H7 (cell line): ENCODE data around the gene RNASE7. TPM values are rescaled to one million over a fixed set of nuclear protein-coding genes. Genes with fewer than 3 reads are reported as not detected.

Source experiments
- DNase-seq: peaks from one replicate; pipeline ENCODE4 v3.0.0; 2012
- H3K27me3 ChIP-seq: 2 replicates; pipeline ENCODE4 v1.6.0; 2011; ENCODE audit warnings: mild to moderate bottlenecking, low read length; ENCODE audit not compliant: control insufficient read depth, insufficient read depth
- H3K36me3 ChIP-seq: replicated peaks from 2 replicates; pipeline ENCODE4 v1.5.1; 2011; ENCODE audit warnings: low read length; ENCODE audit not compliant: control insufficient read depth, insufficient read depth
- H3K4me3 ChIP-seq: 2 replicates; pipeline ENCODE4 v1.5.1; 2011; ENCODE audit warnings: low read depth, mild to moderate bottlenecking, control low read depth, low read length, moderate library complexity; ENCODE audit not compliant: insufficient read depth
- total RNA-seq: library from RNA; depleted of rRNA; stranded (reverse); fragments of >200 nt; shearing (Covaris generic); gene quantifications from 2 replicates; pipeline ENCODE4 v1.2.3, GENCODE V29; 2014

The RNASE7 gene
- total RNA-seq, 1 experiment from 2014 or later, result not detected

DNA sequence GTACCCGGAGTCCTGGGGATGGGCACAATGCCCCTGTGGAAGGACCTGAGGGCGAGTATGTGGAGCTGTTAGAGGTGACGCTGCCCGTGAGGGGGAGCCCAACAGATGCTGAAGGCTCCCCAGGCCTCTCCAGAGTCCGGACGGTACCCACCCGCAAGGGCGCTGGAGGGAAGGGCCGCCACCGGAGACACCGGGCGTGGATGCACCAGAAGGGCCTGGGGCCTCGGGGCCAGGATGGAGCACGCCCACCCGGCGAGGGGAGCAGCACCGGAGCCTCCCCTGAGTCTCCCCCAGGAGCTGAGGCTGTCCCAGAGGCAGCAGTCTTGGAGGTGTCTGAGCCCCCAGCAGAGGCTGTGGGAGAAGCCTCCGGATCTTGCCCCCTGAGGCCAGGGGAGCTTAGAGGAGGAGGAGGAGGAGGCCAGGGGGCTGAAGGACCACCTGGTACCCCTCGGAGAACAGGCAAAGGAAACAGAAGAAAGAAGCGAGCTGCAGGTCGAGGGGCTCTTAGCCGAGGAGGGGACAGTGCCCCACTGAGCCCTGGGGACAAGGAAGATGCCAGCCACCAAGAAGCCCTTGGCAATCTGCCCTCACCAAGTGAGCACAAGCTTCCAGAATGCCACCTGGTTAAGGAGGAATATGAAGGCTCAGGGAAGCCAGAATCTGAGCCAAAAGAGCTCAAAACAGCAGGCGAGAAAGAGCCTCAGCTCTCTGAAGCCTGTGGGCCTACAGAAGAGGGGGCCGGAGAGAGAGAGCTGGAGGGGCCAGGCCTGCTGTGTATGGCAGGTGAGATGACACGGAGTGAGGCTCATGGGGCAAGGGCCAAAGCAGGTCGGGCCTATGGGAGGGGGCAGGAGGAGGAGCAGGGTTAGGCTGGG lies 32.5 kb downstream of the RNASE7 start:
- peaks cover 27% of the 10 kb centered on the region for H3K36me3 ChIP-seq

GRCh38 chr14:21075719-21076437 lies 33.7 kb downstream of the RNASE7 start:
- DNase-seq, result peak; percentile 24
- H3K36me3 ChIP-seq, result peaks cover 33% of the 10 kb centered on the region

More for the DNA sequence above, 32.5 kb downstream of the RNASE7 start:
- peak; percentile 43 for DNase-seq
- H3K27me3 ChIP-seq, result no peaks in the 10 kb centered on the region; the same call in 1 of the 2 replicates
- no peak overlapping the region for H3K4me3 ChIP-seq

GRCh38 chr14:21077672-21078071 lies 35.5 kb downstream of the RNASE7 start:
- Histone ChIP-seq H3K4me3 (no peak overlapping the region), H3K27me3 (no peaks in the 10 kb centered on the region; the same call in 1 of the 2 replicates), H3K36me3 (peaks cover 40% of the 10 kb centered on the region)
- no peak for DNase-seq

More at GRCh38 chr14:21075719-21076437, 33.7 kb downstream of the RNASE7 start:
- Histone ChIP-seq H3K27me3 (no peaks in the 10 kb centered on the region; the same call in 1 of the 2 replicates), H3K4me3 (no peak overlapping the region)

DNA sequence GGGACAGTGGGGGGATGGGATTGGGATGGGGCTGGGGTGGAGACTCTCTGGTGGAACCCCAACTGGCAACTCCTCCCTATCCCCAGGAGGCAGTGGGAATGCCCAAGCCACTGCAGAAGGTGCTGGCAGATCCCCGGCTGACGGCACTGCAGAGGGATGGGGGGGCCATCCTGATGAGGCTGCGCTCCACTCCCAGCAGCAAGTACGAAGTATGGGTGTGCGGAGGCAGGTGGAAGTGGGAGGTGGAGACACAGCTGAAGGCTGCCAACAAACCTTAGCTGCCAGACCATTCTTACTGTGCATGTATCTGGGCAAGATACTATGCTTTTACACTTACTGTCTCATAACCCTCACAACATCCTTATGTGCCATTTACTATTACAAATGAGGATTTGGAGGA lies 36.1 kb downstream of the RNASE7 start:
- peaks cover 40% of the 10 kb centered on the region for H3K36me3 ChIP-seq
- no peak for DNase-seq
- H3K27me3 ChIP-seq, result no peaks in the 10 kb centered on the region
- H3K4me3 ChIP-seq, result no peak overlapping the region

GRCh38 chr14:21078726-21079125 lies 36.6 kb downstream of the RNASE7 start:
- Histone ChIP-seq H3K27me3 (no peaks in the 10 kb centered on the region), H3K36me3 (peaks cover 42% of the 10 kb centered on the region), H3K4me3 (no peak overlapping the region)
- DNase-seq, result no peak

- peaks cover 53% of the 10 kb centered on the region for H3K36me3 ChIP-seq
- DNase-seq, result peak; percentile 57
- no peak overlapping the region for H3K4me3 ChIP-seq
- no peaks in the 10 kb centered on the region for H3K27me3 ChIP-seq
Observed at GRCh38 chr14:21081521-21082142, 39.5 kb downstream of the RNASE7 start.

- H3K36me3 ChIP-seq, result peaks cover 46% of the 10 kb centered on the region
Observed at GRCh38 chr14:21083565-21084325, 41.6 kb downstream of the RNASE7 start.

GRCh38 chr14:21084396-21084795 lies 42.2 kb downstream of the RNASE7 start:
- Histone ChIP-seq H3K4me3 (no peak overlapping the region), H3K36me3 (peaks cover 45% of the 10 kb centered on the region), H3K27me3 (no peaks in the 10 kb centered on the region)
- DNase-seq, result no peak

More at GRCh38 chr14:21083565-21084325, 41.6 kb downstream of the RNASE7 start:
- no peak overlapping the region for H3K4me3 ChIP-seq
- H3K27me3 ChIP-seq, result no peaks in the 10 kb centered on the region
- DNase-seq, result no peak

DNA sequence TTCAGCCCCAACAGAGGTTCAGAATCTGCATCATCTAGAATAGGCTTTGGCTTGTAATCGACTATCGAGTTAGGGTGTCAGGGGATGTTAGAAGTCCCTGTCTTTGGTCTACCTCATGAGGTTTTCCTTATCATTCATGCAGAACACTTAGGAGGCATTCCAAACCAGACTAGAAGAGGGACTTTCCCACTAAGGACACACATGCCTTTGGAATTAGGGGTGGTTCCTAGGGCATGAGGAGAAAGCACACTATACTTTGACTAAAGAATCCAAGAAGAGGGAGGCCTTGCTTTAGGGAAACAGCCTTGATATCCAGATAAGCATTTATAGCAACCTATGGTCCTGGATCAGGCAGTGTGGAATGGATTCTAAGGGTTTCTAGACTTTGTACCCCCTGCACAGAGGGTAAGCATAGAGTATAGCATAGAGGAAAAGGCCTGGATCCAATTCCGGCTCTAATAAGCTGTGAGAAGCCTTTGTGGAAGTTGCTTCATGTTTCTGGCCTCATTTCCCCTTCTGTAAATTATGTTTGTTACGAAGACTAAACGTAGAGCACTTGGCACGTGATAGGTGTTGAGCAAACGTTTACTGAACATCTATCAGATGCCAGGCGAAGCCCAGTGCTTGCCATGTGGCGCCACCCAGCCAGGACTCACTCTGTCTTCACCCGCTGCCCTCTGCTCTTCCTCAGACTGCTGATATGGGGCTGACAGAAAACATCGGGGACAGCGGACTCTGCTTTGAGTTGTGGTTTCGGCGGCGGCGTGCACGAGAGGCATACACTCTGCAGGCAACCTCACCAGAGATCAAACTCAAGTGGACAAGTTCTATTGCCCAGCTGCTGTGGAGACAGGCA lies 43.1 kb downstream of the RNASE7 start:
- Histone ChIP-seq H3K27me3 (no peaks in the 10 kb centered on the region), H3K36me3 (peaks cover 45% of the 10 kb centered on the region), H3K4me3 (no peak overlapping the region)
- no peak for DNase-seq

- H3K27me3 ChIP-seq, result no peaks in the 10 kb centered on the region
- no peak overlapping the region for H3K4me3 ChIP-seq
- DNase-seq, result no peak
- peaks cover 46% of the 10 kb centered on the region for H3K36me3 ChIP-seq
Observed at GRCh38 chr14:21086908-21087293, 44.7 kb downstream of the RNASE7 start.

DNA sequence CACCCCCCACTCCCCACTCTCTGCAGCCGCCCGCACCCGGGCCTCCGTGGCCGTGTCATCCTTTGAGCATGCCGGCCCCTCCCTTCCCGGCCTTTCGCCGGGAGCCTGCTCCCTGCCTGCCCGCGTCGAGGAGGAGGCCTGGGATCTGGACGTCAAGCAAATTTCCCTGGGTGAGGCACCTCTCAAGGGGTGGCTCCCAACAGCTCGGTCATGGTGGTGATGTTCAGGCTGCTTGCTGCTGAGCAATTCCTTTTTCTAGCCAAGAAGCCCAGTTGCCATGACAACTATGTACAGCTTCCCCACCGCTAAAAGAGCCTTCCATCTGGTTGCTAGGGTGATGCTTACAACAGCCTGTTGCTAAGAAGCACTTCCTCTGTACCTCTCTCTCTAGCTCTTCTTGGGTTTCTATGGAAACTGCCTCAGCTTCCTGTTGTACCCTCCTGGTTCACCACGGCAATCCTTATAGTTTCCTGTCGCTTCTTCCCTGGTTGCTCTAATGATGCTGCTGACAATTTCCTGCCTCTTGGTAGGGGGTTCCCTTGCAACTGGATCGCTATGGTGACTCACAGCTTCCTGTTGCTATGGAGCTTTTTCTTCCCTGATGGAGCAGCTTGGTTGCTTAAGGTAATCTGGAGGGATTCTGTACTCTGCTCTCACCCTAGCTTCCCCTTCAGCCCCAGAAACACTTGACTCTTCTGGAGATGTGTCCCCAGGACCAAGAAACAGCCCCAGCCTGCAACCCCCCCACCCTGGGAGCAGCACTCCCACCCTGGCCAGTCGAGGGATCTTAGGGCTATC lies 45.3 kb downstream of the RNASE7 start:
- no peak overlapping the region for H3K4me3 ChIP-seq
- DNase-seq, result peak; percentile 89
- no peaks in the 10 kb centered on the region for H3K27me3 ChIP-seq
- H3K36me3 ChIP-seq, result peaks cover 43% of the 10 kb centered on the region

DNA sequence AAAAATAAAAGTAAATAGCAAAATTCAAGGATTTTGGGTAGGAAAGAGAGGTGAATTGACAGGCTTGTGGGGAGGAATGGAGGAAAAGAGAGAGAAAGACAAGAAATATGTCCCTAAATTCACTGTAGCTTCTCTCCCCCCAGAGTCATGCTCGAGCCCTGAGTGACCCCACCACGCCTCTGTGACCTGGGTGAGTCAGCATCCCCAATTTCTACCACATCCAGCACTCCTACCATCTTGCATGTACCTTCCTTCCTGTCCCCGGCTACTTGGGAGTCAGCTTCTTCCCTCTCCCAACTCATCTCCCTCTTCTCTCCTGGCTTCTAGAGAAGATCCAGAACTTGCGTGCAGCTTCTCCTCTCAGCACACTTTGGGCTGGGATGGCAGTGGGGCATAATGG lies 46.5 kb downstream of the RNASE7 start:
- no peaks in the 10 kb centered on the region for H3K27me3 ChIP-seq
- no peak overlapping the region for H3K4me3 ChIP-seq
- no peak for DNase-seq
- H3K36me3 ChIP-seq, result peaks cover 38% of the 10 kb centered on the region

- Histone ChIP-seq H3K36me3 (peaks cover 34% of the 10 kb centered on the region), H3K27me3 (no peaks in the 10 kb centered on the region), H3K4me3 (no peak overlapping the region)
- no peak for DNase-seq
Observed at GRCh38 chr14:21089271-21089670, 47.1 kb downstream of the RNASE7 start.
